Nephron (organoid): Measurements from ENCODE around the gene NINL.

Source experiments
- H3K27ac Mint-ChIP-seq, 3 experiments: 2 replicates each; pipeline ENCODE4 v1.8.0; 2020; ENCODE audit warnings: mixed read lengths in 3 of 3, mild to moderate bottlenecking in 2 of 3, moderate library complexity in 1 of 3
- H3K27me3 Mint-ChIP-seq: 2 replicates; pipeline ENCODE4 v1.8.0; 2021; ENCODE audit warnings: low read depth, mild to moderate bottlenecking, moderate library complexity, mixed read lengths
- H3K36me3 Mint-ChIP-seq: 2 replicates; pipeline ENCODE4 v1.8.0; 2020; ENCODE audit warnings: low read depth, mixed read lengths
- H3K4me1 Mint-ChIP-seq: 2 replicates; pipeline ENCODE4 v1.8.0; 2020; ENCODE audit warnings: mixed read lengths
- H3K4me3 Mint-ChIP-seq, 3 experiments: 2 replicates each; pipeline ENCODE4 v1.8.0; 2020; ENCODE audit warnings: mild to moderate bottlenecking in 3 of 3, mixed read lengths in 3 of 3, moderate library complexity in 2 of 3
- H3K9me3 Mint-ChIP-seq: 2 replicates; pipeline ENCODE4 v1.8.0; 2020; ENCODE audit warnings: mixed read lengths
- TF ChIP-seq, protein P1 (sequence below), 3 experiments: fragments of 200-600 bp; sonication (generic); IDR thresholded peaks; one replicate each; pipeline ENCODE4 v1.5.0; 2021; ENCODE audit warnings: antibody characterized with exemption in 3 of 3; ENCODE audit not compliant: unreplicated experiment in 3 of 3

The NINL gene

DNA sequence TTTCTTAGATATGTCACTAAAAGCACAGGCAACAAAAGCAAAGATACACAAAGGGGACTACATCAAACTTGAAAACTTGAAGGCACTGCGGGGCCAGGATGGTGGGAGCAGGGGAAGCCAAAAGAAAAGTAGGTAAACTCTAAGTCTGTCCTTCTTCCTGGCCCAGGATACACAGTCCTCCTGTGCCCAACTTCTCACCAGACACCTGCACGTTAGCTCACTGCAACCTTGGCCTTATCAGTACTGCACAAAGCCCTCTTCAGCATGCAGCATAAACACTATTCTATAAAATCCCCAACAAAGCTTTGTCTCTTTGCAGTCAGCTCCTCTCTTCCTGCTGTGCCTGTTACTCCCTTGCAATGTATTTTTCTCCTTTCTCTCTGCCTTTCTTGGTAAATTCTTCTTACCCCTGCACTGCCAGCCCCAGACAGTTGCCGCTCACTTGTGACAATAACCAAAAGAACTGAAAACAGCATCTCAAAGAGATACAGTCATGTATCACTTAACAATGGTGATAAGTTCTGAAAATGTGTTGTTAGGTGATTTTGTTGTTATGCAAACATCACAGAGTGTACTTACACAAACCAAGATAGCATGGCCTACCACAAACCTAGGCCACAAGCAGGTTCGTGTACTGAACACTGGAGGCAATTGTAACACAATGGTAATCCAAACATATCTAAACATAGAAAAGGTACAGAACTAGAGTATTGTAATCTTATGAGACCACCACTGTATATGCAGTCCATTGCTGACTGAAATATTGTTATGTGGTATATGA lies 51.2 kb downstream of the NINL start:
- Mint-ChIP-seq H3K4me3 (no peak overlapping the region), H3K27ac (peak overlapping the region; percentile 8 to 25 (median 9)), H3K27me3 (no peaks in the 10 kb centered on the region), H3K4me1 (peaks cover 17% of the 10 kb centered on the region), H3K9me3 (peaks cover 10% of the 10 kb centered on the region), H3K36me3 (peaks cover 32% of the 10 kb centered on the region)
- TF ChIP-seq, protein P1, sequence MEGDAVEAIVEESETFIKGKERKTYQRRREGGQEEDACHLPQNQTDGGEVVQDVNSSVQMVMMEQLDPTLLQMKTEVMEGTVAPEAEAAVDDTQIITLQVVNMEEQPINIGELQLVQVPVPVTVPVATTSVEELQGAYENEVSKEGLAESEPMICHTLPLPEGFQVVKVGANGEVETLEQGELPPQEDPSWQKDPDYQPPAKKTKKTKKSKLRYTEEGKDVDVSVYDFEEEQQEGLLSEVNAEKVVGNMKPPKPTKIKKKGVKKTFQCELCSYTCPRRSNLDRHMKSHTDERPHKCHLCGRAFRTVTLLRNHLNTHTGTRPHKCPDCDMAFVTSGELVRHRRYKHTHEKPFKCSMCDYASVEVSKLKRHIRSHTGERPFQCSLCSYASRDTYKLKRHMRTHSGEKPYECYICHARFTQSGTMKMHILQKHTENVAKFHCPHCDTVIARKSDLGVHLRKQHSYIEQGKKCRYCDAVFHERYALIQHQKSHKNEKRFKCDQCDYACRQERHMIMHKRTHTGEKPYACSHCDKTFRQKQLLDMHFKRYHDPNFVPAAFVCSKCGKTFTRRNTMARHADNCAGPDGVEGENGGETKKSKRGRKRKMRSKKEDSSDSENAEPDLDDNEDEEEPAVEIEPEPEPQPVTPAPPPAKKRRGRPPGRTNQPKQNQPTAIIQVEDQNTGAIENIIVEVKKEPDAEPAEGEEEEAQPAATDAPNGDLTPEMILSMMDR (IDR thresholded peaks at IDR 0.05; ENCODE audit: unreplicated experiment in 3 of 3) = no peak

DNA sequence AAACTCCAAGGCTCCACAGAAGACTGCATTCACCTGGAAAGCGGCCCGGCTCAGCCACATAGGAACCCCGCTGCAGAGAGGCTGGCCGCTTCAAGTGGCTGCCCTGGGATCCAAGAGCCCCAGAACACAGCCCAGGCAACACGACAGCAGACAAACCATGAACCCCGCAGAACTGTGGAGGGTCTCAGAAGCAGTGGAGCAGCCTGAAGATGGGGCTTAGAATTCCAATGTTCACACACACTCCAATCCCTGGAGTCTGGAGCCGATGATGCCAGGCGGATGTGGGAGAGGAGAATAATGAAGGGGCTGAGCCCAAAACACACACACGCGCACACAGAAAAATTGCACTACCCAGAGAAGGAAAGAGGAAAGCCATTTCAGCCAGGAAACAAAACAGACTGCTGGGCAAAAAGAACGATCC lies 52.4 kb downstream of the NINL start:
- Mint-ChIP-seq H3K4me3 (no peak overlapping the region), H3K36me3 (peaks cover 31% of the 10 kb centered on the region), H3K9me3 (peaks cover 10% of the 10 kb centered on the region), H3K27me3 (no peaks in the 10 kb centered on the region), H3K27ac (peak overlapping the region; percentile 17 to 58 (median 27)), H3K4me1 (peaks cover 17% of the 10 kb centered on the region)
- TF ChIP-seq, protein P1 (IDR thresholded peaks at IDR 0.05; ENCODE audit: unreplicated experiment in 3 of 3) = no peak

DNA sequence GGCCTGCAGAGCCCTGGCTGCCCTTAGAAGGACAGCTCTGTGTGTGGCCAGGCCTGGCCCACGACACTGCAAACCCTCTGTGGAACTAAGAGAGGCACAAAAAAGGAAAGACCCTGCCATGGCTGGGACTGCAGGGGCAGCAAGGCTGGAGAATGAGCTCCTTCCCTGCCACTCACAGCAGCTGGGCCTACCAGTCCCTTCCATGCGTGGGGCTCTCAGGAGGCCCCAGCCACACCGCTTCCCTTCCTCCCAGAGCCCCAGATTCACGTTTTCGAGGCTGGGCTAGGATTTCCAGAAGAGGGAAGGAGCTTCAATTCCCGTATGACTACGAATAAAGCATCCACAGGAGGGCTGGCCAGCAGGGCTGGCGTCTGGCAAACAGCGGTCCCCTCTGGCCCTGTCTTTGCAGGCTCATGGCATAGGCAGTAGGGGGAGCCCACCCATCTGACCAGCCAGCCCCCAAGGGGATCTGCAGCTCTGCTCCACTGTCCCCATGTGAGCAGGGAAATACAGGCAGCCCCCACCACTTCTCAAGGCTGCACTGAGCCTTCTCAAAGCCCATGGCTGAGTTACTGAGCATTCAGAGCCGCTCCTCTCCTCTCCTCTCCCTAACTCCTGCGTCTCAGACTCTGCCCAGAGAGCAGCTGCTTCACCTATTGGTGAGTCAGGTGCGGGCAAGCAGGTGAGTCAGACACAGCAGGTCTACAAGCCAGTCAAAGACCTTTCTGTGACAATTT lies 53.1 kb downstream of the NINL start:
- Mint-ChIP-seq H3K4me1 (peaks cover 17% of the 10 kb centered on the region), H3K36me3 (peaks cover 31% of the 10 kb centered on the region), H3K4me3 (no peak overlapping the region), H3K27me3 (no peaks in the 10 kb centered on the region), H3K9me3 (peaks cover 10% of the 10 kb centered on the region), H3K27ac (no peak overlapping the region)
- TF ChIP-seq, protein P1 (IDR thresholded peaks at IDR 0.05; ENCODE audit: unreplicated experiment in 3 of 3) = peak in 1 of 3 experiments; percentile 9

DNA sequence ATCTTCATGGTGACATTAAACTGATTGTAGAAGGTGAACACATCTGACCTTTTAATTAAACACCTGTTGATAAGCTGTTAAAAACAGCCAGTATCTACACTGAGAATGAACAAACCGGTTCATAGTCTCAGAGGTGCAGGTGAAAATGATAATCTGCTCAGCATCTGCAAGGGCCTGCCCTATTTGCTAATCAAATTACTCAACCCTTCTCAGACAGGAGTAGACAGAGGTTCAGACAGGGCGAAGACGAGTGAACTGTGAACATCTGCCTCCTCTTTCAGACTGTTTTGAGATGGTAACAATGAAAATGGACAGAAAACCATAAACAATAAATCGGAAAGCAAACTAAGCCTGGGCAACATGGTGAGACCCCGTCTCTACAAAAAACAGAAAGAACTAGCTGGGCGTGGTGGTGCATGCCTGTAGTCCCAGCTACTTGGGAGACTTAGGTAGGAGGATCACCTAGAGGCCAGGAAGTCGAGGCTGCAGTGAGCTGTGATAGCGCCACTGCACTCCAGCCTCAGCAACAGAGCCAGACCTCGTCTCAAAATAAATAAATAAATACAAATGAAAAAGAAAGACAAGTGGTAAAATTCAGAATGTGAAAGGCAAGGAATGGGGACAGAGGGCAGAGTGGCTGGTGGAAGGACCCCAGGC lies 55.9 kb downstream of the NINL start:
- Mint-ChIP-seq H3K4me3 (no peak overlapping the region), H3K27me3 (no peaks in the 10 kb centered on the region), H3K9me3 (peaks cover 10% of the 10 kb centered on the region), H3K36me3 (peaks cover 42% of the 10 kb centered on the region), H3K27ac (no peak overlapping the region), H3K4me1 (peaks cover 12% of the 10 kb centered on the region)
- TF ChIP-seq, protein P1 (IDR thresholded peaks at IDR 0.05; ENCODE audit: unreplicated experiment in 3 of 3) = no peak

DNA sequence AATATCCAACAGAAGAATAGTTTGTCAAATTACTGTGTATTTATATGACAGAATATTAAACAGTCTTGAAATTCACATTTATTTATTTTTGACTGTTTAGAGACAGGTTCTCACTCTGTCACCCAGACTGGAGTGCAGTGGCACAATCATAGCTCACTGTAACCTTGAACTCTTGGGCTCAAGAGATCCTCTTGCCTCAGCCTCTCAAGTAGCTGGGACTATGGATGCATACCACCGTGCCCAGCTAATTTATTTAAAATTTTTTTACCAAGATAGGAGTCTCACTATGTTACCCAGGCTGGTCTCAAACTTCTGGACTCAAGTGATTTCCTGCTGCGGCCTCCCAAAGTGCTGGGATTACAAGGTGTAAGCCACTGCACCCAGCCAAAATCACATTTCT lies 57.4 kb downstream of the NINL start:
- H3K4me1 Mint-ChIP-seq = peaks cover 1% of the 10 kb centered on the region

More for the DNA sequence above, 57.4 kb downstream of the NINL start:
- Mint-ChIP-seq H3K36me3 (peaks cover 56% of the 10 kb centered on the region), H3K27me3 (no peaks in the 10 kb centered on the region), H3K9me3 (peaks cover 10% of the 10 kb centered on the region), H3K4me3 (no peak overlapping the region), H3K27ac (no peak overlapping the region)
- TF ChIP-seq, protein P1 (IDR thresholded peaks at IDR 0.05; ENCODE audit: unreplicated experiment in 3 of 3) = no peak
